Uterus (tissue), 4 donors: ENCODE data around the gene TAGLN3. TPM values are rescaled to one million over a fixed set of nuclear protein-coding genes. Genes with fewer than 3 reads are reported as not detected.
A peak's percentile ranks its signal among the peaks of the same experiment; 100 is the strongest.

ENCODE experiments used
- DNase-seq, 2 donors: peaks; one replicate each; pipeline ENCODE4 v3.0.0-alpha.2; 2019 to 2020
- H3K27ac ChIP-seq, 2 donors: fragments of 200-600 bp; sonication (generic); 1 replicate in 1 of 2; 2 replicates in 1 of 2; pipeline ENCODE4 v1.5.1; 2016 to 2018
- H3K27me3 ChIP-seq, 2 donors: fragments of 200-600 bp; sonication (generic); one replicate each; pipeline ENCODE4 v1.5.1; 2018 to 2019; ENCODE audit warnings: control low read depth in 1 of 2
- H3K36me3 ChIP-seq, 2 donors: fragments of 200-600 bp; sonication (generic); one replicate each; pipeline ENCODE4 v1.5.1; 2019; ENCODE audit warnings: control low read depth in 1 of 2
- H3K4me1 ChIP-seq, 2 donors: fragments of 200-600 bp; sonication (generic); one replicate each; pipeline ENCODE4 v1.5.1; 2018 to 2019; ENCODE audit warnings: control low read depth in 1 of 2
- H3K4me3 ChIP-seq, 2 donors: fragments of 200-600 bp; sonication (generic); 1 replicate in 1 of 2; 2 replicates in 1 of 2; pipeline ENCODE4 v1.5.1; 2018 to 2019; ENCODE audit warnings: mild to moderate bottlenecking in 1 of 2
- H3K9me3 ChIP-seq, 2 donors: fragments of 200-600 bp; sonication (generic); one replicate each; pipeline ENCODE4 v1.5.1; 2019; ENCODE audit warnings: control low read depth in 1 of 2
- CTCF ChIP-seq, 4 experiments: fragments of 200-600 bp in 2 of 4; fragments of 450-650 bp in 2 of 4; sonication (generic) in 2 of 4; IDR thresholded peaks; one replicate each; pipeline ENCODE4 v1.5.1; 2016 to 2019; ENCODE audit warnings: antibody characterized with exemption in 4 of 4, mild to moderate bottlenecking in 2 of 4, moderate library complexity in 1 of 4
- POLR2A ChIP-seq, 2 donors: fragments of 450-650 bp; IDR thresholded peaks; one replicate each; pipeline ENCODE4 v1.6.1; 2016; ENCODE audit warnings: antibody characterized with exemption in 2 of 2, mild to moderate bottlenecking in 1 of 2, moderate library complexity in 1 of 2
- intact Hi-C: fragments of 100-400 bp; cut with DNase I; formaldehyde crosslinking; loops from one replicate; pipeline ENCODE4 v1.15.1; 2023; ENCODE audit warnings: low total_unique reads
- total RNA-seq, 4 donors: library from RNA; depleted of rRNA in 3 of 4; stranded (reverse); fragments of >200 nt in 3 of 4; gene quantifications; one replicate each; pipeline versions ENCODE4 v1.1.0 to v1.2.4, GENCODE V29; 2014 to 2023
- donor health status: DM: yes; HTN: yes; CAD: no.

The TAGLN3 gene
- total RNA-seq, 4 donors from 2014 or later, result 0.48 to 11.2 TPM; not detected in 2

- intact Hi-C loops, result no loop called here
- H3K4me3 ChIP-seq, result no peak overlapping the region
- peak; percentile 23 to 33 for DNase-seq
Observed at GRCh38 chr3:112043621-112044201, 45.0 kb downstream of the TAGLN3 start.

GRCh38 chr3:112046599-112046998 lies 47.9 kb downstream of the TAGLN3 start:
- intact Hi-C loops, result no loop called here
- Histone ChIP-seq H3K4me3 (no peak overlapping the region), H3K27me3 (peaks cover 0 to 4% of the 10 kb centered on the region in 2 donors), H3K4me1 (peaks cover 0 to 2% of the 10 kb centered on the region in 2 donors), H3K27ac (no peak overlapping the region), H3K9me3 (no peaks in the 10 kb centered on the region), H3K36me3 (no peaks in the 10 kb centered on the region)
- TF ChIP-seq POLR2A (IDR thresholded peaks at IDR 0.05), result no peak
- no peak for TF ChIP-seq CTCF (IDR thresholded peaks at IDR 0.05)
- DNase-seq, result no peak

More at GRCh38 chr3:112043621-112044201, 45.0 kb downstream of the TAGLN3 start:
- TF ChIP-seq CTCF (IDR thresholded peaks at IDR 0.05) (peak; percentile 56 to 74 (median 68)), POLR2A (IDR thresholded peaks at IDR 0.05) (no peak)
- Histone ChIP-seq H3K27ac (no peak overlapping the region), H3K27me3 (no peaks in the 10 kb centered on the region), H3K36me3 (no peaks in the 10 kb centered on the region), H3K4me1 (peaks cover 0 to 2% of the 10 kb centered on the region in 2 donors), H3K9me3 (no peaks in the 10 kb centered on the region)

- Histone ChIP-seq H3K27ac (no peak overlapping the region), H3K27me3 (peaks cover 0 to 4% of the 10 kb centered on the region in 2 donors), H3K4me1 (peaks cover 0 to 2% of the 10 kb centered on the region in 2 donors), H3K36me3 (no peaks in the 10 kb centered on the region), H3K4me3 (no peak overlapping the region), H3K9me3 (no peaks in the 10 kb centered on the region)
- no peak for DNase-seq
- TF ChIP-seq POLR2A (IDR thresholded peaks at IDR 0.05) (no peak), CTCF (IDR thresholded peaks at IDR 0.05) (no peak)
- intact Hi-C loops, result no loop called here
Observed at GRCh38 chr3:112047264-112047663, 48.5 kb downstream of the TAGLN3 start.

GRCh38 chr3:112048911-112049310 lies 50.2 kb downstream of the TAGLN3 start:
- H3K27me3 ChIP-seq, result peaks cover 0 to 4% of the 10 kb centered on the region in 2 donors
- no peak overlapping the region for H3K4me3 ChIP-seq
- intact Hi-C loops, result no loop called here
- H3K4me1 ChIP-seq, result peaks cover 0 to under 1% of the 10 kb centered on the region in 2 donors
- H3K27ac ChIP-seq, result no peak overlapping the region
- H3K36me3 ChIP-seq, result no peaks in the 10 kb centered on the region
- H3K9me3 ChIP-seq, result no peaks in the 10 kb centered on the region
- DNase-seq, result no peak
- no peak for TF ChIP-seq POLR2A (IDR thresholded peaks at IDR 0.05)
- TF ChIP-seq CTCF (IDR thresholded peaks at IDR 0.05), result no peak

GRCh38 chr3:112053229-112053628 lies 54.5 kb downstream of the TAGLN3 start:
- Histone ChIP-seq H3K9me3 (no peaks in the 10 kb centered on the region), H3K27me3 (peaks cover 0 to 4% of the 10 kb centered on the region in 2 donors), H3K36me3 (no peaks in the 10 kb centered on the region), H3K4me1 (no peaks in the 10 kb centered on the region), H3K4me3 (no peak overlapping the region), H3K27ac (no peak overlapping the region)
- TF ChIP-seq POLR2A (IDR thresholded peaks at IDR 0.05), result no peak
- no peak for TF ChIP-seq CTCF (IDR thresholded peaks at IDR 0.05)
- no peak for DNase-seq
- intact Hi-C loops, result no loop called here
